PC-3 (cell line): ENCODE data around the gene TRRAP.

ENCODE experiments used
- CTCF ChIP-seq: fragments of 300-600 bp; sonication (generic); conservative IDR thresholded peaks from 2 replicates; pipeline ENCODE4 v1.5.1; 2017; ENCODE audit warnings: antibody characterized with exemption, low read depth, mild to moderate bottlenecking, low read length
- EZH2 ChIP-seq: fragments of 300-600 bp; sonication (generic); IDR thresholded peaks from one replicate; pipeline ENCODE4 v1.6.1; 2017; ENCODE audit warnings: antibody characterized with exemption, mild to moderate bottlenecking, low read length; ENCODE audit not compliant: unreplicated experiment
- EZH2phosphoT487 ChIP-seq: fragments of 300-600 bp; sonication (generic); IDR thresholded peaks from 2 replicates; pipeline ENCODE4 v1.6.1; 2018; ENCODE audit warnings: mild to moderate bottlenecking, antibody characterized with exemption, low read length, borderline replicate concordance

- no peak for TF ChIP-seq EZH2
- TF ChIP-seq CTCF = no peak
- TF ChIP-seq EZH2phosphoT487 = no peak
Measured at GRCh38 chr7:98955992-98956391, 77.7 kb downstream of the TRRAP start.
